HG02571 (cell line): Measurements from ENCODE around the gene SFRP5.

ENCODE experiments used
- ATAC-seq: cut with Tn5 transposase; IDR thresholded peaks from one replicate; pipeline ENCODE4 v1.9.1; 2021; ENCODE audit warnings: mild to moderate bottlenecking, moderate library complexity; ENCODE audit not compliant: unreplicated experiment

The SFRP5 gene

GRCh38 chr10:97788552-97789442 lies 17.0 kb upstream of the SFRP5 start:
- no peak for ATAC-seq

GRCh38 chr10:97785731-97786130 lies 13.9 kb upstream of the SFRP5 start:
- ATAC-seq: no peak

GRCh38 chr10:97785231-97785630 lies 13.4 kb upstream of the SFRP5 start:
- ATAC-seq: no peak

GRCh38 chr10:97784200-97784810 lies 12.5 kb upstream of the SFRP5 start:
- ATAC-seq: no peak

GRCh38 chr10:97782455-97783228 lies 10.8 kb upstream of the SFRP5 start:
- no peak for ATAC-seq

GRCh38 chr10:97781618-97782331 lies 10.0 kb upstream of the SFRP5 start:
- ATAC-seq: no peak

GRCh38 chr10:97780841-97781617 lies 9.2 kb upstream of the SFRP5 start:
- no peak for ATAC-seq

GRCh38 chr10:97779975-97780374 lies 8.2 kb upstream of the SFRP5 start:
- ATAC-seq: no peak

GRCh38 chr10:97779492-97779891 lies 7.7 kb upstream of the SFRP5 start:
- ATAC-seq: no peak

GRCh38 chr10:97778452-97779302 lies 6.9 kb upstream of the SFRP5 start:
- ATAC-seq: no peak

GRCh38 chr10:97777143-97777542 lies 5.3 kb upstream of the SFRP5 start:
- no peak for ATAC-seq

- ATAC-seq: no peak
Measured at GRCh38 chr10:97774811-97775294, 3.1 kb upstream of the SFRP5 start.

GRCh38 chr10:97773096-97773495 lies 1.3 kb upstream of the SFRP5 start:
- ATAC-seq: no peak

- ATAC-seq: no peak
Measured at GRCh38 chr10:97771055-97771891, 526 bp downstream of the SFRP5 start.

- no peak for ATAC-seq
Measured at GRCh38 chr10:97770255-97770654, 1.5 kb downstream of the SFRP5 start.

GRCh38 chr10:97768322-97769315 lies 3.2 kb downstream of the SFRP5 start:
- ATAC-seq: no peak
